ENCODE measurements around the gene SLC25A5.

- TF ChIP-seq, protein P1, sequence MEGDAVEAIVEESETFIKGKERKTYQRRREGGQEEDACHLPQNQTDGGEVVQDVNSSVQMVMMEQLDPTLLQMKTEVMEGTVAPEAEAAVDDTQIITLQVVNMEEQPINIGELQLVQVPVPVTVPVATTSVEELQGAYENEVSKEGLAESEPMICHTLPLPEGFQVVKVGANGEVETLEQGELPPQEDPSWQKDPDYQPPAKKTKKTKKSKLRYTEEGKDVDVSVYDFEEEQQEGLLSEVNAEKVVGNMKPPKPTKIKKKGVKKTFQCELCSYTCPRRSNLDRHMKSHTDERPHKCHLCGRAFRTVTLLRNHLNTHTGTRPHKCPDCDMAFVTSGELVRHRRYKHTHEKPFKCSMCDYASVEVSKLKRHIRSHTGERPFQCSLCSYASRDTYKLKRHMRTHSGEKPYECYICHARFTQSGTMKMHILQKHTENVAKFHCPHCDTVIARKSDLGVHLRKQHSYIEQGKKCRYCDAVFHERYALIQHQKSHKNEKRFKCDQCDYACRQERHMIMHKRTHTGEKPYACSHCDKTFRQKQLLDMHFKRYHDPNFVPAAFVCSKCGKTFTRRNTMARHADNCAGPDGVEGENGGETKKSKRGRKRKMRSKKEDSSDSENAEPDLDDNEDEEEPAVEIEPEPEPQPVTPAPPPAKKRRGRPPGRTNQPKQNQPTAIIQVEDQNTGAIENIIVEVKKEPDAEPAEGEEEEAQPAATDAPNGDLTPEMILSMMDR (IDR thresholded peaks at IDR 0.05) = no peak
- TF ChIP-seq POLR2A (IDR thresholded peaks at IDR 0.05) = no peak
Observed at GRCh38 chrX:119502727-119503483, 34.7 kb downstream of the SLC25A5 start.

Measured in lower leg skin (tissue), 3 donors.